Endothelial cell (in vitro differentiated cells): ENCODE results near the gene NPHP4. TPM values are rescaled to one million over a fixed set of nuclear protein-coding genes. Genes with fewer than 3 reads are reported as not detected.

ENCODE experiments used
- DNase-seq: peaks from one replicate; pipeline ENCODE4 v3.0.0; 2021; ENCODE audit warnings: low spot score
- H3K27ac Mint-ChIP-seq: one replicate; pipeline ENCODE4 v1.8.0; 2021; ENCODE audit warnings: mixed read lengths, inconsistent platforms; ENCODE audit not compliant: unreplicated experiment
- H3K27me3 Mint-ChIP-seq: one replicate; pipeline ENCODE4 v1.8.0; 2021; ENCODE audit warnings: mild to moderate bottlenecking, moderate library complexity, mixed read lengths, inconsistent platforms; ENCODE audit not compliant: unreplicated experiment
- H3K36me3 Mint-ChIP-seq: one replicate; pipeline ENCODE4 v1.8.0; 2021; ENCODE audit warnings: mild to moderate bottlenecking, low read depth, mixed read lengths, inconsistent platforms; ENCODE audit not compliant: unreplicated experiment
- H3K4me1 Mint-ChIP-seq: one replicate; pipeline ENCODE4 v1.8.0; 2021; ENCODE audit warnings: mild to moderate bottlenecking, mixed read lengths, inconsistent platforms; ENCODE audit not compliant: unreplicated experiment
- H3K4me3 Mint-ChIP-seq: one replicate; pipeline ENCODE4 v1.8.0; 2021; ENCODE audit warnings: mild to moderate bottlenecking, mixed read lengths, inconsistent platforms; ENCODE audit not compliant: unreplicated experiment
- H3K9me3 Mint-ChIP-seq: one replicate; pipeline ENCODE4 v1.8.0; 2021; ENCODE audit warnings: mixed read lengths, inconsistent platforms; ENCODE audit not compliant: unreplicated experiment
- total RNA-seq: library from RNA; stranded (reverse); fragmentation: NEBNext Ultra II Directional; extraction: Animal tissue kit (Norgen Biotek cat#: 25700); gene quantifications from one replicate; pipeline ENCODE4 v1.2.1, GENCODE V29; 2021; ENCODE audit not compliant: unreplicated experiment
- TF ChIP-seq, protein P1 (sequence below): fragments of 200-600 bp; sonication (generic); IDR thresholded peaks from one replicate; pipeline ENCODE4 v1.5.0; 2021; ENCODE audit warnings: antibody characterized with exemption; ENCODE audit not compliant: unreplicated experiment

The NPHP4 gene
- total RNA-seq, 1 donor from 2014 or later: 15.3 TPM

DNA sequence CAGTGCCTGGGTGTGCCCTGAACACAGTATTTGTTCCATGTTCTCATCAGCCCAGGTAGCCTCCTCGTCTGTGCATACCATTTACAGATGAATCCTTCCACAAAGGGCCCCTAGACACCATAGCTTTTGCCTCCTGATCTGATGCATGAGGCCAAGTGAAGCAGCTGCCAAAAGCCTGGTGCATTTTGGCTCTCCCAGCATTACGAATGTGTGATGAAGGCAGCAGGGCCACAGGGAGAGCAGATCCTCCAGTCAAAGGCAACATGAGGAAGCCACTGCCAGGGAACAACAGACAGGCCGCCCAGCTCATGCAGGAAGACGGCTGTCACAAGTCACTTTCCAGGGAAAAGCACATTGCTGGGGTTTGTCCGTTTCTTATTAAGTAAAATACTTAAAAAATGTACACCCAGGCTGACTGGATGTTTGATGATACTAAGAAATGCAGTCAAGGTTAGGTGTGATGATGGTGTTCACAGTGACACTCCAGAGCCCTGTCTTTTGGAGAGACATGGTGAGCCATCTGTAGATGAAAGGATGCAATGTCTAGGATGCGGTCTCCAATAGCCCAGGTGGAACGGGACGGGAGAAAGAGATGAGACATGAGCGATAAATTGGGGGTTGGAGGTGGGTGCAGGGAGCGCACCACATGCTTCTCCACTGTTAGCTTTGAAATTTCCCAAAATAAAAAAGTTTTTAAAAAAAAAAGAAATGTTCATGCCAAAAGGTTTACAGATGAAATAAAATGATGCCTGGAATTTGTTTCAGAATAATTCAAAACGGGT lies 48.7 kb downstream of the NPHP4 start:
- Mint-ChIP-seq H3K36me3 (peaks cover 3% of the 10 kb centered on the region), H3K9me3 (no peaks in the 10 kb centered on the region), H3K4me1 (no peaks in the 10 kb centered on the region), H3K27me3 (no peaks in the 10 kb centered on the region), H3K27ac (no peak overlapping the region), H3K4me3 (no peak overlapping the region)
- TF ChIP-seq, protein P1, sequence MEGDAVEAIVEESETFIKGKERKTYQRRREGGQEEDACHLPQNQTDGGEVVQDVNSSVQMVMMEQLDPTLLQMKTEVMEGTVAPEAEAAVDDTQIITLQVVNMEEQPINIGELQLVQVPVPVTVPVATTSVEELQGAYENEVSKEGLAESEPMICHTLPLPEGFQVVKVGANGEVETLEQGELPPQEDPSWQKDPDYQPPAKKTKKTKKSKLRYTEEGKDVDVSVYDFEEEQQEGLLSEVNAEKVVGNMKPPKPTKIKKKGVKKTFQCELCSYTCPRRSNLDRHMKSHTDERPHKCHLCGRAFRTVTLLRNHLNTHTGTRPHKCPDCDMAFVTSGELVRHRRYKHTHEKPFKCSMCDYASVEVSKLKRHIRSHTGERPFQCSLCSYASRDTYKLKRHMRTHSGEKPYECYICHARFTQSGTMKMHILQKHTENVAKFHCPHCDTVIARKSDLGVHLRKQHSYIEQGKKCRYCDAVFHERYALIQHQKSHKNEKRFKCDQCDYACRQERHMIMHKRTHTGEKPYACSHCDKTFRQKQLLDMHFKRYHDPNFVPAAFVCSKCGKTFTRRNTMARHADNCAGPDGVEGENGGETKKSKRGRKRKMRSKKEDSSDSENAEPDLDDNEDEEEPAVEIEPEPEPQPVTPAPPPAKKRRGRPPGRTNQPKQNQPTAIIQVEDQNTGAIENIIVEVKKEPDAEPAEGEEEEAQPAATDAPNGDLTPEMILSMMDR: no peak
- no peak for DNase-seq

DNA sequence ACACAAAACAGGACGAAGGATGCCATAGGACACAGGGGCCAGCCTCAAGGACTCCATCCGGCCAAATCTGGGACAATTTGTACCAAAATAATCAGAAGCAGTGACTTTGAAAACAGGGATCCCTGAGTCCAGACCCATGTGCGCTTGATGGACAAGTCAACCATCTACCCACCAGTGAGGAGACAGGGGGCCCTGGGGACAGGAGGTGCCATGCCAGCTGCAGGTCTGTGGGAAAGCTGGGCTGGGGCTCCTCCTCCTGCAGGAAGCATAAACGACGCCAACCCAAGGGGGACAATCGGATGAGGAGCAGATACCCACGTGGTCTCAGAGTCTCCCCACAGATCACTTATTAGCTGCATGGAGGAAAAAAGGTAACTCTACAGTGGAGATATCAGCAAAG lies 50.6 kb downstream of the NPHP4 start:
- H3K4me3 Mint-ChIP-seq: no peak overlapping the region
- TF ChIP-seq, protein P1: no peak
- H3K27me3 Mint-ChIP-seq: peaks cover 4% of the 10 kb centered on the region
- H3K27ac Mint-ChIP-seq: no peak overlapping the region
- H3K4me1 Mint-ChIP-seq: no peaks in the 10 kb centered on the region
- H3K9me3 Mint-ChIP-seq: no peaks in the 10 kb centered on the region
- no peak for DNase-seq
- H3K36me3 Mint-ChIP-seq: peaks cover 11% of the 10 kb centered on the region

DNA sequence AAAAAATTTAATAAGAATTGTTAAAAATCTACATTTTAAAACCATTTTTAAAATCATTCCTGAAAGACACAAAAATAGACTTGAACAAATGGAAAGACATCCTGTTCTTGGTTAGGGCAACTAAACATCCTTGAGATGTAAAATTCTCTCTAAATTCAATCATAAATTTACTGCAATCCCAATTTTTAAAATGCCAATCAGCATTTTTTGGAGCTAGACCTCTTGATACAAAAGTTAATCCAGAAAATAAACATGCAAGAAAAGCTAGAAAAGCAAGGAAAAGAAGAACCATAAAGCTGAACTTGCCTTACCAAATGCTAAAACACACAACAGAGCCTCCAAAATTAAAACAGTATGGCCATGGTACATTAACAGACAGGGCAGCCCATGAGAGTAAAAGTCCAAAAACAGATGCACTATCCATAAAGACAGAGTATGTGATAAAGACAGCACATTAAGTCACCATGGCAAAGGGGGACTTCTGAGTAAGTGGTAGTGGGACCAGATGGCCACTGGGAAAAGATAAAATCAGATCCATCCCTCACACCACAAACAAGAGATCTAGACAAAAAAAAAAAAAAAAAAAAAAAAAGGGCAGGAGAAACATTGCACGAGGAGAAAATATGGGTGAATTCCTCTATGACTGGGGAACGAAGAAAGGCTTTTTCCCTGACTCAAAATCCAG lies 51.4 kb downstream of the NPHP4 start:
- Mint-ChIP-seq H3K4me3 (no peak overlapping the region), H3K36me3 (peaks cover 12% of the 10 kb centered on the region), H3K9me3 (no peaks in the 10 kb centered on the region), H3K27me3 (peaks cover 4% of the 10 kb centered on the region), H3K27ac (no peak overlapping the region), H3K4me1 (no peaks in the 10 kb centered on the region)
- TF ChIP-seq, protein P1: no peak
- DNase-seq: no peak

DNA sequence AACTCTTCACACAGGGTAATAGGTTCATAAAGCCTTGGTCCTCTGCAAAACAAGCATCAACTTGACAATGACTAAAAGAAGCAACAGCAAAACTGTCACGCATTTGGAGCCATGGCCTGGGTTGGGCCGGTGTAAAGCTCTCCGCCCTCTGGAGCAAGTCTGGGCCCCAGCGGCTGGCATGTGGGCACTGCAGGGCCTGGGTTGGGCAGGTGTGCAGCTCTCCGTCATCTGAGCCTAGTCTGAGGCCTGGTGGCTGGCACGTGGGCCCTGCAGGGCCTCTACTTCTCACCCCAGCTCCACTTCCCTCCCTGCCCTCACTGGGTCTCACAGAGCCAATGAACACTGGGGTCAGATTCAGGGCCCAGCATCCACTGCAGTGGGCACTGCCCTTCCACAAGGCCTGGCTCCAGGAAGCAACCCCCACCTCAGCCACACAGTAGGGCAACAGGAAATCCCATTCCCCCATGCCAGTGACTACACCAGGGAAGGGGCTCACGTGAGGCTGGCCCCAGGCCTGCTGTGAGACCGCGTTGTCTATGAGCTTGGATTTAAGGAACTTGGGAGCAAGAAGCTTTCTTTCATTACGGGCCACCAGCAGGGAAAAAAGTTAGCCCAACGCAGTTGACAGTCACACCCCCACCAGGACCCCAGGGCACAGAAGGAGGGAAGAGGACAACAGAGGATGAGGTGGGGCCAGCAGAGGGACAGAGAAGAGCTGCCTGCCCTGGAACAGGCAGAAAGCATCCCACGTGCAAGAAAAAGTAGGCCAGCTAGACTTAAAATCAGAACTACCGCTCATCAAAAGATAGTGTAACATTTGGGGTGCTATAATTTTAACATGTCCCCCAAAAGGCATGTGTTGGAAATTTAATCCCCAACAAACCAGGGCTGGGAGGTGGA lies 52.7 kb downstream of the NPHP4 start:
- Mint-ChIP-seq H3K4me3 (no peak overlapping the region), H3K9me3 (no peaks in the 10 kb centered on the region), H3K27ac (no peak overlapping the region), H3K4me1 (no peaks in the 10 kb centered on the region), H3K27me3 (peaks cover 4% of the 10 kb centered on the region), H3K36me3 (peaks cover 12% of the 10 kb centered on the region)
- TF ChIP-seq, protein P1: no peak
- DNase-seq: no peak
